HepG2 (cell line): Measurements from ENCODE around the gene ZNF19. TPM values are rescaled to one million over a fixed set of nuclear protein-coding genes. Genes with fewer than 3 reads are reported as not detected.

Source experiments
- AGO1 ChIP-seq: fragments of 200-400 bp; formaldehyde crosslinking; IDR thresholded peaks from 2 replicates; pipeline ENCODE4 v1.6.1; 2017; ENCODE audit warnings: mild to moderate bottlenecking, low read depth, low read length, moderate library complexity; ENCODE audit not compliant: poor library complexity, severe bottlenecking
- ATAD3A ChIP-seq: sonication (generic); formaldehyde crosslinking; IDR thresholded peaks from 2 replicates; pipeline ENCODE4 v1.4.0; 2020; ENCODE audit warnings: missing genetic modification reagents
- ATF7-NPFF ChIP-seq: sonication (generic); formaldehyde crosslinking; IDR thresholded peaks from 2 replicates; pipeline ENCODE4 v1.8.1; 2023; ENCODE audit warnings: mild to moderate bottlenecking, low read depth, missing genetic modification reagents, moderate library complexity
- JARID2 ChIP-seq: sonication (generic); formaldehyde crosslinking; IDR thresholded peaks from 2 replicates; pipeline ENCODE4 v1.8.1; 2023; ENCODE audit warnings: missing genetic modification reagents, inconsistent platforms; ENCODE audit not compliant: insufficient replicate concordance
- JUN ChIP-seq: sonication (generic); formaldehyde crosslinking; IDR thresholded peaks from 2 replicates; pipeline ENCODE4 v1.4.0; 2020; ENCODE audit warnings: mild to moderate bottlenecking, missing genetic modification reagents
- KDM4B ChIP-seq: sonication (generic); formaldehyde crosslinking; IDR thresholded peaks from 2 replicates; pipeline ENCODE4 v1.4.0; 2020; ENCODE audit warnings: missing genetic modification reagents
- NFIC ChIP-seq: IDR thresholded peaks from 2 replicates; pipeline ENCODE4 v1.6.1; 2012; ENCODE audit warnings: mild to moderate bottlenecking, low read length, inconsistent platforms
- POLR2AphosphoS2 ChIP-seq: IDR thresholded peaks from 2 replicates; pipeline ENCODE4 v1.6.1; 2011; ENCODE audit warnings: low read depth, low read length, improper control_type of control experiment
- POLR2AphosphoS5 ChIP-seq: IDR thresholded peaks from 2 replicates; pipeline ENCODE4 v1.6.1; 2012; ENCODE audit warnings: low read depth, low read length
- SUZ12 ChIP-seq: fragments of 150-350 bp; IDR thresholded peaks from 2 replicates; pipeline ENCODE4 v1.6.1; 2014; ENCODE audit warnings: low read depth, low read length
- TRIM24 ChIP-seq: sonication (generic); formaldehyde crosslinking; IDR thresholded peaks from 2 replicates; pipeline ENCODE4 v1.8.0; 2022; ENCODE audit warnings: mild to moderate bottlenecking, missing genetic modification reagents
- XRCC5 ChIP-seq: fragments of 200-400 bp; formaldehyde crosslinking; optimal IDR thresholded peaks from 2 replicates; pipeline ENCODE3; 2017; ENCODE audit warnings: mild to moderate bottlenecking, low read length
- ZNF235 ChIP-seq: sonication (generic); formaldehyde crosslinking; IDR thresholded peaks from 2 replicates; pipeline ENCODE4 v1.8.1; 2023; ENCODE audit warnings: mild to moderate bottlenecking, missing genetic modification reagents, borderline replicate concordance
- polyA plus RNA-seq, 8 experiments: library from polyadenylated mRNA; depleted of rRNA in 3 of 8; stranded (reverse) in 7 of 8; unstranded in 1 of 8; fragments of >200 nt; fragmentation: Illumina TruSeq in 4 of 8; extraction: Trizol in 4 of 8; gene quantifications; 2 replicates each; pipeline versions ENCODE4 v1.2.1 to v1.2.3, GENCODE V29; 2011 to 2016; ENCODE audit warnings: low read depth in 4 of 8, missing spikeins in 1 of 8, mixed read lengths in 1 of 8; ENCODE audit not compliant: insufficient read depth in 1 of 8
- total RNA-seq, 5 experiments: library from RNA; depleted of rRNA; stranded (reverse); fragments of >200 nt; fragmentation: Illumina TruSeq; extraction: Trizol; gene quantifications; 2 replicates each; pipeline ENCODE4 v1.2.3, GENCODE V29; 2016; ENCODE audit warnings: low read depth in 1 of 5
- TF ChIP-seq, protein P1 (sequence below): sonication (generic); formaldehyde crosslinking; IDR thresholded peaks from 2 replicates; pipeline ENCODE4 v1.8.0; 2022; ENCODE audit warnings: missing genetic modification reagents, mild to moderate bottlenecking, borderline replicate concordance
- TF ChIP-seq, protein P2 (sequence below): sonication (generic); formaldehyde crosslinking; IDR thresholded peaks from 2 replicates; pipeline ENCODE4 v1.8.1; 2023; ENCODE audit warnings: missing genetic modification reagents, mild to moderate bottlenecking, borderline replicate concordance
- TF ChIP-seq, protein P3 (sequence below): sonication (generic); formaldehyde crosslinking; conservative IDR thresholded peaks from 2 replicates; pipeline ENCODE4 v1.4.0; 2020; ENCODE audit warnings: missing genetic modification reagents
- TF ChIP-seq, protein P4 (sequence below): sonication (generic); formaldehyde crosslinking; IDR thresholded peaks from 2 replicates; pipeline ENCODE4 v1.9.0; 2022; ENCODE audit warnings: missing genetic modification reagents, mild to moderate bottlenecking, borderline replicate concordance
- TF ChIP-seq, protein P5 (sequence below): sonication (generic); formaldehyde crosslinking; conservative IDR thresholded peaks from 2 replicates; pipeline ENCODE4 v1.4.0; 2020; ENCODE audit warnings: missing genetic modification reagents
- TF ChIP-seq, protein P6 (sequence below): IDR thresholded peaks from 2 replicates; pipeline ENCODE4 v1.6.1; 2016; ENCODE audit warnings: missing compliant biosample characterization, missing genetic modification reagents, borderline replicate concordance
- TF ChIP-seq, protein P7 (sequence below): sonication (generic); formaldehyde crosslinking; IDR thresholded peaks from 2 replicates; pipeline ENCODE4 v1.4.0; 2020; ENCODE audit warnings: low read depth, mild to moderate bottlenecking, missing genetic modification reagents

The ZNF19 gene
- total and polyA plus RNA-seq, 2 of the 13 experiments (the other 11 are each of a cell fraction or from before 2014, with no cell fraction given), result 3.2 to 5.8 TPM

DNA sequence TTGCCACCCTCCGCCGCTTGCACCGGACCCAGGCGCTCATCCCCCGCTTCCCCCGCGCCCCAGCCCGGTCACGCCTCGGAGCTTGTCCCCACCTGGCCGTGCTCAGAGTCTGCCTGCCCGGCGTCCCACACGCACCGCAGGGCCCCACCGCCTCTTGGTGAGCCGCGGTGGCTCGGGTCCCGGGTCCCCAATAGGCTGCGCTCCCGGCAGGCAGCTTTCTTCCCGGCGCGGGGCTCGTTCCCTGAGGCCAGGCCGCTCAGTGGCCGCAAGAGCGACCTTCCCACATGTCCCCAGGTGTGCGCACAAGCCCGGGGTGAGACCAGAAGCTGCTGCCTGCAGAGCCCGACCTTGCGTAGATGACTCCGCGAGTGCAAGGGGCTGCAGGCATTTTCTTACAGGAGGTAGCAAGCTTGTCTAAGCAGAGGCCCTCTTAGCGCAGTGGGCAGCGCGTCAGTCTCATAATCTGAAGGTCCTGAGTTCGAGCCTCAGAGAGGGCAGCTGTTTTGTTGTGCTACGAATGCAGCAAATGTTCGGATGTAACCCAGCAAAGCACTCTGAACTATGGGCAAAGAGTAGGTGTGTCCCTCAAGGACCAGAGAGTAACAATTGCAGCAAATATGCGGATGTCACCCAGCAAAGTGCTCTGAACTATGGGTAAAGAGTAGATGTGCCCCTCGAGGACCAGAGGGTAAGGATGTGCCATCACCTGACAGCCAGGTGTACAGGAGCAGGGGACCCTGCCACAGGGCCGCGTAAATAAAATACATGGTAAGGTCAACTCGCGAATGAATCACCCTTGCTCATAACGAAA, 62.9 kb downstream of the ZNF19 start (continued):
- TF ChIP-seq, protein P1, sequence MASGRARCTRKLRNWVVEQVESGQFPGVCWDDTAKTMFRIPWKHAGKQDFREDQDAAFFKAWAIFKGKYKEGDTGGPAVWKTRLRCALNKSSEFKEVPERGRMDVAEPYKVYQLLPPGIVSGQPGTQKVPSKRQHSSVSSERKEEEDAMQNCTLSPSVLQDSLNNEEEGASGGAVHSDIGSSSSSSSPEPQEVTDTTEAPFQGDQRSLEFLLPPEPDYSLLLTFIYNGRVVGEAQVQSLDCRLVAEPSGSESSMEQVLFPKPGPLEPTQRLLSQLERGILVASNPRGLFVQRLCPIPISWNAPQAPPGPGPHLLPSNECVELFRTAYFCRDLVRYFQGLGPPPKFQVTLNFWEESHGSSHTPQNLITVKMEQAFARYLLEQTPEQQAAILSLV (CRISPR knock-in tag), result peak; percentile 85; the same call in 1 of the 2 replicates
- no peak for TF ChIP-seq SUZ12
- TF ChIP-seq, protein P2, sequence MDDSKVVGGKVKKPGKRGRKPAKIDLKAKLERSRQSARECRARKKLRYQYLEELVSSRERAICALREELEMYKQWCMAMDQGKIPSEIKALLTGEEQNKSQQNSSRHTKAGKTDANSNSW (CRISPR knock-in tag), result no peak
- 0 out of 2 replicates have a peak, but pooled peaks have one; percentile 62 for TF ChIP-seq TRIM24 (CRISPR knock-in tag)
- no peak for TF ChIP-seq AGO1
- peak; percentile 23 for TF ChIP-seq XRCC5
- TF ChIP-seq, protein P3, sequence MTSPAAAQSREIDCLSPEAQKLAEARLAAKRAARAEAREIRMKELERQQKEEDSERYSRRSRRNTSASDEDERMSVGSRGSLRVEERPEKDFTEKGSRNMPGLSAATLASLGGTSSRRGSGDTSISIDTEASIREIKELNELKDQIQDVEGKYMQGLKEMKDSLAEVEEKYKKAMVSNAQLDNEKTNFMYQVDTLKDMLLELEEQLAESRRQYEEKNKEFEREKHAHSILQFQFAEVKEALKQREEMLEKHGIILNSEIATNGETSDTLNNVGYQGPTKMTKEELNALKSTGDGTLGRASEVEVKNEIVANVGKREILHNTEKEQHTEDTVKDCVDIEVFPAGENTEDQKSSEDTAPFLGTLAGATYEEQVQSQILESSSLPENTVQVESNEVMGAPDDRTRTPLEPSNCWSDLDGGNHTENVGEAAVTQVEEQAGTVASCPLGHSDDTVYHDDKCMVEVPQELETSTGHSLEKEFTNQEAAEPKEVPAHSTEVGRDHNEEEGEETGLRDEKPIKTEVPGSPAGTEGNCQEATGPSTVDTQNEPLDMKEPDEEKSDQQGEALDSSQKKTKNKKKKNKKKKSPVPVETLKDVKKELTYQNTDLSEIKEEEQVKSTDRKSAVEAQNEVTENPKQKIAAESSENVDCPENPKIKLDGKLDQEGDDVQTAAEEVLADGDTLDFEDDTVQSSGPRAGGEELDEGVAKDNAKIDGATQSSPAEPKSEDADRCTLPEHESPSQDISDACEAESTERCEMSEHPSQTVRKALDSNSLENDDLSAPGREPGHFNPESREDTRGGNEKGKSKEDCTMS (CRISPR knock-in tag), result 0 out of 2 replicates have a peak, but pooled peaks have one; percentile 53
- TF ChIP-seq, protein P4, sequence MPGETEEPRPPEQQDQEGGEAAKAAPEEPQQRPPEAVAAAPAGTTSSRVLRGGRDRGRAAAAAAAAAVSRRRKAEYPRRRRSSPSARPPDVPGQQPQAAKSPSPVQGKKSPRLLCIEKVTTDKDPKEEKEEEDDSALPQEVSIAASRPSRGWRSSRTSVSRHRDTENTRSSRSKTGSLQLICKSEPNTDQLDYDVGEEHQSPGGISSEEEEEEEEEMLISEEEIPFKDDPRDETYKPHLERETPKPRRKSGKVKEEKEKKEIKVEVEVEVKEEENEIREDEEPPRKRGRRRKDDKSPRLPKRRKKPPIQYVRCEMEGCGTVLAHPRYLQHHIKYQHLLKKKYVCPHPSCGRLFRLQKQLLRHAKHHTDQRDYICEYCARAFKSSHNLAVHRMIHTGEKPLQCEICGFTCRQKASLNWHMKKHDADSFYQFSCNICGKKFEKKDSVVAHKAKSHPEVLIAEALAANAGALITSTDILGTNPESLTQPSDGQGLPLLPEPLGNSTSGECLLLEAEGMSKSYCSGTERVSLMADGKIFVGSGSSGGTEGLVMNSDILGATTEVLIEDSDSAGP (CRISPR knock-in tag), result peak; percentile 98
- TF ChIP-seq NFIC, result no peak; the same call in 1 of the 2 replicates
- TF ChIP-seq, protein P5, sequence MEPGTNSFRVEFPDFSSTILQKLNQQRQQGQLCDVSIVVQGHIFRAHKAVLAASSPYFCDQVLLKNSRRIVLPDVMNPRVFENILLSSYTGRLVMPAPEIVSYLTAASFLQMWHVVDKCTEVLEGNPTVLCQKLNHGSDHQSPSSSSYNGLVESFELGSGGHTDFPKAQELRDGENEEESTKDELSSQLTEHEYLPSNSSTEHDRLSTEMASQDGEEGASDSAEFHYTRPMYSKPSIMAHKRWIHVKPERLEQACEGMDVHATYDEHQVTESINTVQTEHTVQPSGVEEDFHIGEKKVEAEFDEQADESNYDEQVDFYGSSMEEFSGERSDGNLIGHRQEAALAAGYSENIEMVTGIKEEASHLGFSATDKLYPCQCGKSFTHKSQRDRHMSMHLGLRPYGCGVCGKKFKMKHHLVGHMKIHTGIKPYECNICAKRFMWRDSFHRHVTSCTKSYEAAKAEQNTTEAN (CRISPR knock-in tag), result peak; percentile 76
- no peak for TF ChIP-seq POLR2AphosphoS5
- TF ChIP-seq JARID2, result peak; percentile 78
- TF ChIP-seq ATF7-NPFF, result peak; percentile 96
- TF ChIP-seq POLR2AphosphoS2, result no peak
- TF ChIP-seq, protein P6, sequence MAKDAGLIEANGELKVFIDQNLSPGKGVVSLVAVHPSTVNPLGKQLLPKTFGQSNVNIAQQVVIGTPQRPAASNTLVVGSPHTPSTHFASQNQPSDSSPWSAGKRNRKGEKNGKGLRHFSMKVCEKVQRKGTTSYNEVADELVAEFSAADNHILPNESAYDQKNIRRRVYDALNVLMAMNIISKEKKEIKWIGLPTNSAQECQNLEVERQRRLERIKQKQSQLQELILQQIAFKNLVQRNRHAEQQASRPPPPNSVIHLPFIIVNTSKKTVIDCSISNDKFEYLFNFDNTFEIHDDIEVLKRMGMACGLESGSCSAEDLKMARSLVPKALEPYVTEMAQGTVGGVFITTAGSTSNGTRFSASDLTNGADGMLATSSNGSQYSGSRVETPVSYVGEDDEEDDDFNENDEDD (CRISPR knock-in tag), result peak; percentile 78
- TF ChIP-seq JUN (CRISPR knock-in tag), result peak; percentile 71
- no peak for TF ChIP-seq ATAD3A (CRISPR knock-in tag)
- no peak for TF ChIP-seq ZNF235 (CRISPR knock-in tag)
- peak; percentile 97 for TF ChIP-seq KDM4B (CRISPR knock-in tag)
- TF ChIP-seq, protein P7, sequence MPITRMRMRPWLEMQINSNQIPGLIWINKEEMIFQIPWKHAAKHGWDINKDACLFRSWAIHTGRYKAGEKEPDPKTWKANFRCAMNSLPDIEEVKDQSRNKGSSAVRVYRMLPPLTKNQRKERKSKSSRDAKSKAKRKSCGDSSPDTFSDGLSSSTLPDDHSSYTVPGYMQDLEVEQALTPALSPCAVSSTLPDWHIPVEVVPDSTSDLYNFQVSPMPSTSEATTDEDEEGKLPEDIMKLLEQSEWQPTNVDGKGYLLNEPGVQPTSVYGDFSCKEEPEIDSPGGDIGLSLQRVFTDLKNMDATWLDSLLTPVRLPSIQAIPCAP (CRISPR knock-in tag), result no peak
